CD4-positive, alpha-beta T cell treated with Interleukin-6 at 100 ng/mL for 8 hours (primary cell): ENCODE measurements around the gene HES2.
A peak's percentile ranks its signal among the peaks of the same experiment; 100 is the strongest.
"Not testable (repeated sequence)": the region's sequence is repeated elsewhere in the genome, so short reads cannot be mapped to it uniquely, and the experiment has no call there.

Experiments
- DNase-seq: peaks from one replicate; pipeline ENCODE4 v3.0.0-alpha.2; 2020; ENCODE audit warnings: mixed read lengths, low spot score

HES2 gene

DNA sequence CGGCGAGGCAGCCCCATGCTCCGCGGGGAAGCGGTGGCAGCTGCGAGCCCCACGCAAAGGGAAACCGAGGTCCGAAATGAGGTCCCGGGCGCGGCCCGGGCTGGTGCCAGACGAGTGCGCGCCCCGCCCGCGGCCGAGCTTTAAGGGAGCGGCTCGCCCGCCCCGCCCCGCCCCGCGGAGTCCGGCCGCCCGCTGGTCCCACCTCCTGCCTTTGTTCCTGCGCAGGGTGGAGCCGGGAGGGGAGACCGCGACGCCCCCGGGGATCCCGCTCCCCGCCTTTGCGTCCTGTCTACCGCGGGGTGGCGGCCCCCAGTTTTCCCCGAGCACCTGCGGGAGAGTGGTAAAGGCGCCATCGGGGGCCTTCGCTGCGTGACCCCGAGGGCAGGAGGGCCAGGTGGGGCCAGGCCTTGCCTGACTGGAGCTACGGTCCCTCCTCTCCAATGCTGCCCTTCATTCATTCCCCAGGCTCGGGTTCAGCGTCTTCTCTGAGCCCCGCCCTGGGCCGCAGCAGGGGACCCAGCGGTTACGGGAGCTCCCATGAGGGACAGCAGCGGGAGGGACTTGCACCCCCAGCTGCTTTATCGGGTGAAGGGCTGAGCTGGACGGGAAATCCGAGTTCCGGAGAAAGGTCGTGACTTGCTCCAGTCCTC is at the start of gene HES2:
HES2 (minus strand) TSS at position 116 of the 650 bp plus-strand sequence; CDS start at position 17, 99 bp downstream.
- no peak for DNase-seq

- DNase-seq: no peak
Measured at GRCh38 chr1:6468729-6469461, 49.2 kb upstream of the HES2 start.

- no peak for DNase-seq
Measured at GRCh38 chr1:6467744-6468688, 48.3 kb upstream of the HES2 start.

DNA sequence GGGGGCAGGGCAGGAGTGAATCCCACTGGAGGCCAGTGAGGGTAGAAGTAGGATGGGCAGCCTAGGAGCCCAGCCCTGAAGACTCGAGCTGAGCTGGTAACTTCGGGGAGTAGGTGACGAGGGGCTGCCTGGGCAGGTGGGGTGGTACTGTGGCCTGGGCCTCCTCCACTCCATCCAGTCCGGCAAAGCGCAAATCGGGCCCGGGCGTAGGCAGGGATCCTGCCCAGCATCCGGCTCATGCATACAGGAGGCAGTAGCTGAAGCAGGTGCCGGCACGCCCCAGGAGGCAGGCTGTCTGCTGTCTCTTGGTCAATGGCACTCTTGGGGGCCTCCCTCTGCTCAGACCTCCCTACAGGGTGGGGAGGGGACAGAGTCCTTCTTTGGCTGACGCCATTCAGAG is 47.5 kb upstream of the HES2 start:
- DNase-seq: no peak

DNA sequence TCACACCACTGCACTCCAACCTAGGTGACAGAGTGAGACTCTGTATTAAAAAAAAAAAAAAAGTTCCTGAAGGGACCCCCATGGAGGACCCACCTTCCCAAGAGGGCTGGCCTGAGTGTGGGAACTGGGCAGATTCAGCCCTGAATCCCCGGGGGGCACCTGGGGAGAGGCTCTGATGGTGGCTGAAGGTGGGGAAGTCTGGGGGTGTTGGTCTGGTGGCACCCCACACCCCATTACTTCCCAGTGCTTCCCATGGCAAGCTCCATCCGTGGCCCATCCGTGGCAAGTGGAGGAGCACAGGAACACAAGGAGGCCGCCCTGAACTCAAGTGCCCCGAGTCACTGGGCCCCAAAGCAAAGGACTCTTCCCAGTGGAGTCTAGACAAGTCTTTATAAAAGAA is 47.0 kb upstream of the HES2 start:
- no peak for DNase-seq

- peak; percentile 60 for DNase-seq
Measured at GRCh38 chr1:6466023-6466422, 46.3 kb upstream of the HES2 start, which contains the start of gene TNFRSF25. Gene TNFRSF25 (minus strand): TSS chr1:6466173. CDS start chr1:6466107, 66 bp downstream.

DNA sequence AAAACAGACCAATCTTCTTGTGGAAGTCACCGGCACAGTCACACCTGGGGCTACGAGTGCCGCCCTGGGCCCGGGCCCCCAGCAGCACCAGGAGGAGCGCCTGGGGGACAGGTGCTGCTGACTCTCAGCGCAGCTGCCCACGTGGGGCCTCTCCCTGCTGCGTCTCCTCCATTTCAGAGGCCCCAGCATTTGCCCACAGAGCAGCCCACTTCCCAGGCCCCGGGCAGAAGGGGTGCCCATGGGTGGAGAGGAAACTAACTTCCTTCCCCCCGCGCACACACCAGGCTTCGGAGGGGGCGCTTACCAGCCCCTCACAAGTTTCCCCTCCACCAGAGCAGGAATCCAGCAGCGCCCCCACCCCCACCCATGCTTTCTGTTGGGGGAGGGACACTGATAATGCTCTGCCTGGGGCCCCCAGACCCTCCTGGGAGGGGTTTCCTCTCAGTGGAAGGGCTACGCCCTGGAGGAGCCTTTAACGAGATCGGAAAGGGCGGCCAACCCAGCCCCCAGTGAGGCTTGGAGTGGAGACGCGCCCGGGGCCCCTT is 45.8 kb upstream of the HES2 start:
- DNase-seq: peak; percentile 45

DNA sequence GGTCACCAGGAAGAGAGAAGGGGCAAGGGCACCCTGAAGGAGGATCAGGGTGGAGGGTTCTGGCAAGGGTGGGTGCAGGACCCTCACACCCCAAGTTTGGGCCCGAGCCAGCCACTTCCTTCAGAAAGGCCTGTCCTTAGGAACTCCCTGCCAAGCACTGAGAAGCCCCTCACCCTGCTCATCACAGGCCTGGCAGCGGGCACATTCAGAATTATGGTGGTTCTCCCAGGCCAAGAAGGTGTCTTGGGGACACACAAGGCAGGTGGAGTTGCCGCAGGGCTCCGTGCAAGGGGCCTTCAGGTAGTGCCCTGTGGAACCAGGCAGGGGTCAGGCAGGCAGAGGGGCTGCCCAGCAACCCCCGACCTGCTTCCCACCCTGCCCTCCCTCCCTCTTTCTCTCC is 45.2 kb upstream of the HES2 start:
- DNase-seq: no peak

DNA sequence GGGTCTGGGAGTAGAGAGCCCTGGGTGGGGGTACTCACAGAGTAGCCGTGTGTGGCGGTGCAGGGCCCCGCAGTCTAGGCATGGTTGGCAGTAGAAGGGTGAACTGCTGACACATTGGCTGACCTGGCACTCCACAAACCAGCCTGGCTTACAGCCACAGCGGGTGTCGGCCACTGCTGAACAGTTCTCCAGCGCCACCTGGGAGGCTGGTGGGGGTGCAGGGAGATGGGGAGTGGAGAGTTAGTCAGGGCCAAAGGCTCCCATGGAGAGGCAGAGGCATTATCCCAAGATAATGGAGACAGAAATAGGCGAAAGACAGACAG is 44.8 kb upstream of the HES2 start:
- peak; percentile 57 for DNase-seq

DNA sequence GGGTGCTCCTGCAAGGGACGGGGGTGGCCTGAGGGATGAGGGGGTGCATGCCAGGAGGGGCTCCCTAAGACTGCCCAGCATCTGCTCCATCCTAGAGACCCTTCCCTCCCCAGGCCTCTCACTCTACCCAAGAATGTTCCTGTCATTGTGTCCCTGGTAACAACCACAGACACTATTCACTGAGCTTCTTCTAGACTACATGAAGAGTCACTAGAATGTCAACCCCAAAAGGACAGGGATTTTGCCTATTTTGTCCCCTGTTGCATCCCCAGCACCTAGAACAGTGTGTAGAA is 43.3 kb upstream of the HES2 start:
- no peak for DNase-seq

- DNase-seq: no peak
Measured at GRCh38 chr1:6462412-6463119, 42.8 kb upstream of the HES2 start.

GRCh38 chr1:6461538-6462411 is 42.1 kb upstream of the HES2 start:
- DNase-seq: no peak

DNA sequence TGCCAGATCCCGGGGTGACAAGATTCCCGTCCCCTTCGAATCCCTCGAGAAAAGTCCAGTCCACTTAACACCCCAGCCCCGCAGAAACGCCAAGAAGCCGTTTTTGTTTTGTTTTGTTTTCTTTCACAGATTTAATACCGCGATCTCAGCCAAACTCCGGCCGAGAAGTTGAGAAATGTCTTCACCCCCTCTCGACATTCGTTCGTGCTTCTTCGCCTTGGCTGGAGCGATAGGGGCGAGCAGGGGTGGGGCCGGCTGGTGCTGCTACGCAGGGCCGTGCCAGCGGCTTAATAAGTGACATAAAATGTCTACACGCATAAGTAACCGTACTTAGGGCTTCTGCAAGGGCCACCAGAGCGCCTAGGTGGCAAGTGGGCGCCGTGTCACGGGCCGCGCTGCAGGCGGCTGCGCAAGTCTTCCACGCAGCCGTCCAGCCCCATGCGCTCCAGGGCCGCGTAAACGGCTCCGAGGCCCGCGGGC is 41.4 kb upstream of the HES2 start:
- no peak for DNase-seq

- DNase-seq: peak; percentile 93
Measured at GRCh38 chr1:6460301-6461050, 40.8 kb upstream of the HES2 start.

GRCh38 chr1:6459850-6460265 is 40.1 kb upstream of the HES2 start:
- DNase-seq: peak; percentile 77

- DNase-seq: no peak
Measured at GRCh38 chr1:6456800-6457466, 37.2 kb upstream of the HES2 start.

- not testable (repeated sequence) for DNase-seq
Measured at GRCh38 chr1:6455752-6456520, 36.2 kb upstream of the HES2 start.
